Measurements from ENCODE around the gene UQCRQ.

DNA sequence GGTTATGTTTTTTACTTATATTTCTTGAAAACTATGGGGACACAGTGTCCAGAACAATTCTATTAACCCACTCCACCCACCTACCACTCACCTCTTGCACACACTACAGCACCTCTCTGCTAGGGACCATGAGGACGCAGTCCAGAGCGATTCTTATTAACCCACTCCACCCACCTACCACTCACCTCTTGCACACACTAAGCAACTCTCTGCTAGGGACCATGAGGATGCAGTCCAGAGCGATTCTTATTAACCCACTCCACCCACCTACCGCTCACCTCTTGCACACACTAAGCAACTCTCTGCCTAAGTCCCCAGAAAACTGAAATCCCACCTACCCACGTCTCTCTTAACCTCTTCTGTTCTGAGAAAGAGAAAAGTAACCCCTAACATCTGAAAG, 33.8 kb upstream of the UQCRQ start:
- TF ChIP-seq YY1 (IDR thresholded peaks at IDR 0.05; ENCODE audit: low read depth) (no peak), REST (IDR thresholded peaks at IDR 0.05; ENCODE audit: low read depth) (no peak), EP300 (IDR thresholded peaks at IDR 0.05; ENCODE audit: borderline replicate concordance) (no peak), TEAD4 (IDR thresholded peaks at IDR 0.05) (no peak)
- TF ChIP-seq, protein P1, sequence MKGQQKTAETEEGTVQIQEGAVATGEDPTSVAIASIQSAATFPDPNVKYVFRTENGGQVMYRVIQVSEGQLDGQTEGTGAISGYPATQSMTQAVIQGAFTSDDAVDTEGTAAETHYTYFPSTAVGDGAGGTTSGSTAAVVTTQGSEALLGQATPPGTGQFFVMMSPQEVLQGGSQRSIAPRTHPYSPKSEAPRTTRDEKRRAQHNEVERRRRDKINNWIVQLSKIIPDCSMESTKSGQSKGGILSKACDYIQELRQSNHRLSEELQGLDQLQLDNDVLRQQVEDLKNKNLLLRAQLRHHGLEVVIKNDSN (IDR thresholded peaks at IDR 0.05), result no peak
